SK-N-MC (cell line): Measurements from ENCODE around the gene ACE.

Experiments used
- DNase-seq: peaks from one replicate; pipeline ENCODE4 v3.0.0-alpha.2; 2011; ENCODE audit warnings: low read depth, low spot score
- H3K27ac ChIP-seq: fragments of 200-600 bp; sonication (generic); 2 replicates; pipeline ENCODE4 v1.5.1; 2016; ENCODE audit warnings: mixed run types
- H3K36me3 ChIP-seq: fragments of 200-600 bp; sonication (generic); 2 replicates; pipeline ENCODE4 v1.6.1; 2017; ENCODE audit warnings: antibody characterized with exemption, low read length, mixed read lengths; ENCODE audit not compliant: insufficient read depth
- H3K4me3 ChIP-seq: fragments of 200-600 bp; sonication (generic); 2 replicates; pipeline ENCODE4 v1.5.1; 2016
- H3K9ac ChIP-seq: fragments of 200-600 bp; sonication (generic); 2 replicates; pipeline ENCODE4 v1.8.0; 2017; ENCODE audit warnings: mixed run types, mixed read lengths; ENCODE audit not compliant: insufficient read length
- H3K9me3 ChIP-seq: fragments of 200-600 bp; sonication (generic); 2 replicates; pipeline ENCODE4 v1.6.1; 2017; ENCODE audit warnings: low read depth, mild to moderate bottlenecking, antibody characterized with exemption, low read length, moderate library complexity, mixed read lengths
- EZH2 ChIP-seq: fragments of 200-600 bp; sonication (generic); IDR thresholded peaks from one replicate; pipeline ENCODE4 v1.6.1; 2017; ENCODE audit warnings: antibody characterized with exemption
- FOXP2 ChIP-seq: optimal IDR thresholded peaks from 2 replicates; pipeline ENCODE3; 2011; ENCODE audit warnings: mild to moderate bottlenecking, moderate library complexity; ENCODE audit not compliant: insufficient read depth; ENCODE audit errors: extremely low read length, control extremely low read depth
- POLR2AphosphoS5 ChIP-seq: IDR thresholded peaks from 2 replicates; pipeline ENCODE4 v1.6.1; 2012; ENCODE audit warnings: mild to moderate bottlenecking, low read depth, low read length, borderline replicate concordance

Gene ACE

DNA sequence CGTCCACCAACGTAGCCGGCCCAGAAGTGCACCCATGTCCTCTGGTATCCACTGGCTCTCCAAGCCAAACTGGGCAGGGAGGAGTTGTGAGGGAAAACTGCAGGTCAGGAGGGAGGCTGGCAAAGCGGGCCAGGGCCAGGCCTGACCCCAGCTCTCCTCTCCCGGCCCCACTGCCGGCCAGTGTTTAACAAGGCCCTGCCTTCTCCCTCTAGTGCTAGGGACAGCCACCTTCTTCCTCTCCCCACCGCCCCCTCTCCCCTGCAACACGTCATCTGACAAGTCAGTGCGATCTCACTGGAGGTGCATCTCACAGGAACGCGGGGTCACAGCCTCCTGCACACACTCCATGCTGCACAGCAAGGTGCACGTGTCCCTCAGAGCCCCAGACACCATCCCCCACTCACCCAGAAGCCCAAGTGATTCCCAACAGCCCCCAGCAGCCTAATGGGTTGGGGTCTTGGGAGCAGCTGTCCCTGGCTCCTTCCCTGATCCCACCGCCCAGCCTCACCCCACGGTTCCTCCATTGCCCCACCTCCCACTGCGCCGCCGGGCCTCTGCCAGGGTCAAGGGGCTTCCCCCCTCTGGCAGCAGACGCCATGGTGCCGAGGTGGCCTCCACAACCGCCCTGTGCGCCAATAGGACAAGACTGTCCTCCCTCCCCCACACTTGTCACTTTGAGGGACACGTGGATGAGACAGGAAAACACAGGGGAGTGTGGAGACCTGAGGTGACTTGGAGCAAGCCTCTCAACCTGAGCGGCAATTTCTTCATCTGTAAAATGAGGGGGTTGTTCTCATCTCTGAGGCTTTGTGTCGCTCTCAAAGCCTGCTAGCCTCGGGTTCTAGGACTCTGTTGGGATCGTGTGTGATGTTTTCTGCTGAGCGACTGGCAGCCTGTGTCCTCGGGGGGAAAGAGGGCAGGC lies 1.1 kb upstream of the ACE start:
- no peak for DNase-seq
- Histone ChIP-seq H3K27ac (no peak overlapping the region), H3K36me3 (no peaks in the 10 kb centered on the region), H3K9me3 (no peaks in the 10 kb centered on the region), H3K9ac (no peak overlapping the region), H3K4me3 (no peak overlapping the region)
- TF ChIP-seq FOXP2 (no peak), POLR2AphosphoS5 (no peak)

DNA sequence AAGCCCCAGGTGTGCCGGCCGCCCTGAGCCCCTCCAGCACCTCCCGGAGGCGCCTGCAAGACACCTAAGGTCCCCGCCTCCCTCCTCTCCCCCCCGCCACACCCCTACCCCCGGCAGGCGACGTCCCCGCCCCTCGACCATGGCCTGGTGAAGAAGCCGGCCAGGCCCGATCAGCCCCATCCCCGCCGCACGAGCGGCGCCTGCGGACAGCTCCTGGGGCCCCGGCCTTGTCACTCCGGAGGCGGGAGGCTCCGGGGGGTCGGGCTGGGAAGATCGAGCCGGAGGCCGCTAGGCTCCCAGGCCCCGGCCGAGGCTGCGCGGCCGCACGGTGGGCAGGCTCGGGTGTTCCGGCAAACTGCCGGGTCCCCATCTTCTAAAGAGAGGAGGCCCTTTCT lies 405 bp upstream of the ACE start:
- no peak for TF ChIP-seq POLR2AphosphoS5
- TF ChIP-seq EZH2 = no peak
- TF ChIP-seq FOXP2 = no peak
- no peaks in the 10 kb centered on the region for H3K36me3 ChIP-seq
- H3K9me3 ChIP-seq = no peaks in the 10 kb centered on the region
- no peak overlapping the region for H3K9ac ChIP-seq
- peak overlapping the region; percentile 74 for H3K4me3 ChIP-seq
- no peak overlapping the region for H3K27ac ChIP-seq
- DNase-seq = no peak

DNA sequence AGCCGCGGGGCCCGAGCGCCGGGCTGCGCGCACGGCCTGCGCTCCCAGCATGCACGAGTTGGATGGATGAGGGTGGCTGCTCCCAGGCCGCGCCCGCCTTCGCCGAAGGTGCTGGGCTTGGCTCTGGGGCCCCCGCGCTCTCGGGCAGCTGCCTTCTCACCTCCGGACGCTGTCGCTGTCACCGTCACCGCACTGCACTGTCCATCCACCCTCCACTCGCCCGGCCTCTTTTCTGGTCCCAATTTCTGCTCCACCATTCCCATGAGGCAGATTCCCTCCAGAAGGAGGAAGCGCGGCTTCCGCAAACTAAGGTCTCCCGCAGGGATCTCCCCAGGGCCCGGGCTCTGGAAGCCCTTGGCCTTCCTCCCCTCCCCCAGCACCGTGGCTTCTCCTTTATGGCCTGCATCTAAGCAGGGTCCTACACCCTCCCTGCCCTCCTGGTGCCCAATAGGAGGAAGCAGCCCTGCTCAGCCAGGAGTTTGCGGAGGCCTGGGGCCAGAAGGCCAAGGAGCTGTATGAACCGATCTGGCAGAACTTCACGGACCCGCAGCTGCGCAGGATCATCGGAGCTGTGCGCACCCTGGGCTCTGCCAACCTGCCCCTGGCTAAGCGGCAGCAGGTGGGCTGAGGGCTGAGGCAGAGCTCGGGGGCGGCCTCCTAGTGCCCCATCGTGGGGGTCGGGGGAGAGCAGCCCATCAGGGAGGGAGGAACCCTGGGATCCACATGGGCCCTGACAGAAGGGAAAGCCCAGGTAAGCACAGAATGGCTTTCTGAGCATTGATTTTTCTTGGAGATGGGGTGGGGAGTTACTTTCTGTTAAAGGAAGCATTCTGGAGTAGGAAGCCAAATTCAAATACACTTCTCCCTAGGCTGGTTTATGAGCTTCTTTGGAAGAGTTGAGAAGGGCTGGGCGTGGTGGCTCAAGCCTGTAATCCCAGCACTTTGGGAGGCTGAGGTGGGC lies 899 bp downstream of the ACE start:
- DNase-seq = no peak
- TF ChIP-seq FOXP2 (no peak), EZH2 (no peak), POLR2AphosphoS5 (no peak)
- H3K4me3 ChIP-seq = peak overlapping the region; percentile 74
- no peak overlapping the region for H3K9ac ChIP-seq
- no peaks in the 10 kb centered on the region for H3K9me3 ChIP-seq
- H3K27ac ChIP-seq = no peak overlapping the region
- no peaks in the 10 kb centered on the region for H3K36me3 ChIP-seq

DNA sequence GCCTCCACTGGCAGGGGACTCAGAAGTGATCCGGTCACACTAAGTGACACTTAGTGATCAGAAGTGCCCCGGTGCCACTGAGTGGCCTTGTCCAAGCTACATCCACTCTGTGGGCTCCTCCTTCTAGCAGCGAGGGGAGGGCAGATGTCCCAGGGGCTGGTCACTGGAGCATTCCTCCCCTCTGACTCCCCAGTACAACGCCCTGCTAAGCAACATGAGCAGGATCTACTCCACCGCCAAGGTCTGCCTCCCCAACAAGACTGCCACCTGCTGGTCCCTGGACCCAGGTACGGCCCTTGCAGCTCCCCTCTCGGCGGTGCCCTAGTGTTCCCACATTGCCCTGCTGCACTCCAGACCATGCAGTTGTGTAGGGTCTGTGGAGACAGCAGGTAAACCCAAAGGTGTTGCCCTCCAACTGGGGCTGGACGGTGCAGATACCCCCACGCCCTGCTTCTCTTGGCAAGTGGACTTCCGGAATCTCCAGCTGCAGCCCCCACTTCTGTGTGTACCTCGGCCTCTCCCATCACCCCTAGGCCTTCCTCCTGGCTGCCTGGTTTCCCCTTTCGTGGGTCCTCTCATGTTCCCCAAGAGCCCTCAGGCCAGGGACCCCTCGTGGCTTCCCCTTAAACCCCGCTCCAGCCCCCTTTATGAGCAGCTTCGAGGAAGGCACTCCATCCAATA lies 2.1 kb downstream of the ACE start:
- no peak overlapping the region for H3K27ac ChIP-seq
- DNase-seq = no peak
- no peaks in the 10 kb centered on the region for H3K36me3 ChIP-seq
- no peak for TF ChIP-seq POLR2AphosphoS5
- no peak for TF ChIP-seq EZH2
- TF ChIP-seq FOXP2 = no peak
- H3K9me3 ChIP-seq = no peaks in the 10 kb centered on the region
- H3K9ac ChIP-seq = no peak overlapping the region
- H3K4me3 ChIP-seq = no peak overlapping the region

DNA sequence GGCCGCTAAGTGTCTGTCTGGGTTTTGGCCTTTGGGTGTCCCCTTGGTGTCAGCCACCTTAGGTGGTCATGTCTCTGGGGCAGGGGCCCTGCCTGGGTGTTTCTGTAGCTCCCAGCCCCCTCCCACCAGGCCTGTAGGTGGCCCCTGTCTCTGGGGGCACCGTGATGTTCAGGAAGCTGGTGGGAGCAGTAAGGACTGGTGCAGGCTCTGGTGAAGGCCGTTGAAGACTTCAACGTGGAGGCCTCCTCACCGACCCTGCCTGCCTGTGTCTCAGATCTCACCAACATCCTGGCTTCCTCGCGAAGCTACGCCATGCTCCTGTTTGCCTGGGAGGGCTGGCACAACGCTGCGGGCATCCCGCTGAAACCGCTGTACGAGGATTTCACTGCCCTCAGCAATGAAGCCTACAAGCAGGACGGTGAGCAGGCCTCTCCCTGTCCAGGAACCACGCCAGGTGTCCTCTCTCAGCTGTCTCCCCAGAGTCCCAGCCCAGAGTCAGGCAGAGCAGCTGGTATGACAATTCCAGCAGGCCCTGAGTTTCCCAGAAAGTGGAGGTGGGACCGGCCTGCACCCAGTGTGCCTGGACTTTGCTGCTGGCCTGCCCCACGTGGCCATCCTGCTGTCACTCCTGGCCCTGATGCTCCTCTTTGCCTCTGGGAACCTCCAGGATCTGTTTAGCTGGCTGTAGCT lies 2.8 kb downstream of the ACE start:
- no peaks in the 10 kb centered on the region for H3K9me3 ChIP-seq
- no peak for TF ChIP-seq FOXP2
- no peak for TF ChIP-seq POLR2AphosphoS5
- no peak for TF ChIP-seq EZH2
- H3K4me3 ChIP-seq = no peak overlapping the region
- H3K9ac ChIP-seq = no peak overlapping the region
- no peaks in the 10 kb centered on the region for H3K36me3 ChIP-seq
- no peak for DNase-seq
- H3K27ac ChIP-seq = no peak overlapping the region

DNA sequence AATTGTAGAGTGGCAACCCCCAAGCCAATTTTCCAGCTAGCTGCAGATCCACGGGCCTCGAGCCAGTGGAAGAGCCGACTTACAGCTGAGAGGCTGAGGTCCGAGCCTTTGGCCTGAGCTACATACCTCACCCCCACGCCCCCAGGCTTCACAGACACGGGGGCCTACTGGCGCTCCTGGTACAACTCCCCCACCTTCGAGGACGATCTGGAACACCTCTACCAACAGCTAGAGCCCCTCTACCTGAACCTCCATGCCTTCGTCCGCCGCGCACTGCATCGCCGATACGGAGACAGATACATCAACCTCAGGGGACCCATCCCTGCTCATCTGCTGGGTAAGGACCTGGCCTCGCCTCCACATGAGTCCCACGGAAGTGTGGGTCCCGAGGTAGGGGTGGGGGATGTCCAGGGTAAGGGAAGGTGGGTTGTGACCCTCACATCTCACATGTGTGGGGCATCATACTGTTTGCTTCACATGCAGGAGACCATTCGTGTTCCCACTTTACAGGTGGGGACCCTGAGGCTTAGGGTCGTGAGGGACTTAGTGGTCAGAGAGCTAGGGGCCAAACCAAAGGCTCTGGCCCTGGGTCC lies 3.4 kb downstream of the ACE start:
- no peak for DNase-seq
- no peaks in the 10 kb centered on the region for H3K9me3 ChIP-seq
- no peak overlapping the region for H3K27ac ChIP-seq
- no peak overlapping the region for H3K4me3 ChIP-seq
- no peak overlapping the region for H3K9ac ChIP-seq
- TF ChIP-seq EZH2 = no peak
- TF ChIP-seq POLR2AphosphoS5 = no peak
- no peak for TF ChIP-seq FOXP2
- H3K36me3 ChIP-seq = no peaks in the 10 kb centered on the region

DNA sequence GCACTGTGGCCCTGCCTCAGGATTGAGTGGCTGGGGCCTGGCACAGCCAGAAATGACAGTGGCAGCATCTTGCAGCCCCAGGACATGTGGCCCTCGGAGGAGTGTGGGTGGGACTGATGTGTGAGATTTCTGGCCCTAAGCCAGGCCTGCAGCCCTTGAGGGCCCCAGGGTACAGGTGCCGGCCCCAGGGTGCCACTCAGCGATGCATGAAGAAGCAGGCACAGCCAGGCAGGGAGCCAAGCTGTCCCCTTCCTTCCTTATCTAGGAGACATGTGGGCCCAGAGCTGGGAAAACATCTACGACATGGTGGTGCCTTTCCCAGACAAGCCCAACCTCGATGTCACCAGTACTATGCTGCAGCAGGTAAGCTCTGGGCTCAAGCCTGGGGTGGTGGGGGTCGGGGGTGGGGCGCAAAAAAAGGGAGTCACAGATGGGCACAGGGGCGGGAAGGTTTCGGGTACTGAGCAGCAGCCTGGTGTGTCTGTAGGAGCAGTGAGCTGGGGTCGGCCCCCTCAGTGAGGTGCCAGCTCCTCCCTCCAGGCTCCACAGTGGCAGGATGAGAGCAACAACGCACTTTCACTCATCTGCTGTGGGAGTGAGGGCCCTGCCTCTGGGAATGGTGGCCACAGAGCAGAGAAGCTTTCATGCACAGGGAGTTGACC lies 4.1 kb downstream of the ACE start:
- H3K9ac ChIP-seq = no peak overlapping the region
- H3K36me3 ChIP-seq = no peaks in the 10 kb centered on the region
- no peak overlapping the region for H3K4me3 ChIP-seq
- no peak overlapping the region for H3K27ac ChIP-seq
- H3K9me3 ChIP-seq = no peaks in the 10 kb centered on the region
- TF ChIP-seq EZH2 (no peak), FOXP2 (peak; percentile 25), POLR2AphosphoS5 (no peak)
- DNase-seq = no peak
